Measurements from ENCODE around the gene CHAT. TPM values are rescaled to one million over a fixed set of nuclear protein-coding genes. Genes with fewer than 3 reads are reported as not detected.

The CHAT gene
- total RNA-seq, 1 donor from 2014 or later = not detected

DNA sequence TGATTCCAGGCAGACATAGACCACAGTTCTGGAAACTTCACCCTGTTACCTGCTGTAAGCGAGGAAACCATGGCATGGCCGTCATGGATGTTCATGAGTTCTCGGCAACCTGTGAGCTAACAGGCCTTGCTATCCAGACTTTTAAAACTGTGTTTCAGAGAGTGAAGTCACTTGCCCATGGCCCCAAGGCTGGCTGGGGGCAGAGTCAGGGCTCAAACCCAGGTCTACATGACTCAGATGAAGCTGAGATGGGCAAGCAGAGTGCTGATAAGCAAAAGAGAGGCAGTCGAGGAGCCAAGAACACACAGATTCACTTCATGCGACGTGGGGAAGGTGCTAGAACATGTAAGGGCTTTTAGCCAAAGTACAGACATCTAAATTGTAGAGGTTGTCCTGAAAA, 97.1 kb downstream of the CHAT start:
- Mint-ChIP-seq H3K9me3 (peaks cover 12% of the 10 kb centered on the region), H3K4me1 (no peaks in the 10 kb centered on the region), H3K4me3 (no peak overlapping the region), H3K27ac (no peak overlapping the region), H3K36me3 (no peaks in the 10 kb centered on the region), H3K27me3 (ENCODE audit: low read depth) (peaks cover 33% of the 10 kb centered on the region)
- TF ChIP-seq CTCF (IDR thresholded peaks at IDR 0.05; ENCODE audit: unreplicated experiment) = no peak
- DNase-seq (ENCODE audit: low spot score in 2 of 2, unreplicated experiment in 2 of 2) = no peak

DNA sequence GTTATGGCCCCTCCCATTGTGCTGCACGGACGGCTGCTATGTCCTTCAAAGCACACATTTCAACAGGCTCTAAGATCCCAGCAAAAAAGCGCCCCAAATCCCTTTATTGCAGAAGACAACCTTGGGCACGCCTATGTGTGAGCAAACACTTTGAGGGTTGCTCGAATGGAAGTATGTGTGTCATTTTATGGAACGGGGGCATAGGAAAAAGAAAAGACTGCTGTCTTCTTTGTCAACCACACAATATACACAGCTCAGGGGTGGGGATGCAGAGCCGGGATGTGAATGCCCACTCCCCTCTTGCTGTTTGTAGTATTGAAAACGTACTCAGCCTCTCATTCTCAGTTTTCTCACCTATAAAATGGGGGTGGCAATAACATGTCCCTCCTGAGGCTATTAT, 97.6 kb downstream of the CHAT start:
- Mint-ChIP-seq H3K27me3 (ENCODE audit: low read depth) (peaks cover 34% of the 10 kb centered on the region), H3K4me1 (no peaks in the 10 kb centered on the region), H3K27ac (no peak overlapping the region), H3K4me3 (no peak overlapping the region), H3K9me3 (peaks cover 9% of the 10 kb centered on the region), H3K36me3 (no peaks in the 10 kb centered on the region)
- no peak for TF ChIP-seq CTCF (IDR thresholded peaks at IDR 0.05; ENCODE audit: unreplicated experiment)
- DNase-seq (ENCODE audit: low spot score in 2 of 2, unreplicated experiment in 2 of 2) = no peak

DNA sequence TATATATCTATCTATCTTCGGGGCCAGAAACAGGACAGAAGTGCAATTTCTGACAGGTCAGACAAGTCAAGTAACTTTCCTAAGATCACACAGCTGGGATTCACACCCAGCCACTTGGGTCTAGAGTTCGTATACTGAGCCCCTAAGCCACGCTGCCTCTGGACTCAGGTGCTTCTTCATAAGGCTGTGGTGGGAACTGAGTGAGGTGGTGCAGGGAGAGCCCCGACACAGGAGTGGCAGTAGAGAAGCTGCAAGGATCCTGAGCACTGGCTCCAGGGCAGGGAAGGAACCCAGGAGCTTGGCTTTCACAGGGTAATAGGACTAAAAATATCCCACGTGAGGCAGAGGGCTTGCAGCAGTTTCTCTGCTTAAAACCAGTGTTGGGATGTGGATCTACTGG, 99.4 kb downstream of the CHAT start:
- Mint-ChIP-seq H3K27me3 (ENCODE audit: low read depth) (peaks cover 33% of the 10 kb centered on the region), H3K27ac (no peak overlapping the region), H3K4me3 (no peak overlapping the region), H3K9me3 (peaks cover 9% of the 10 kb centered on the region), H3K4me1 (no peaks in the 10 kb centered on the region), H3K36me3 (no peaks in the 10 kb centered on the region)
- TF ChIP-seq CTCF (IDR thresholded peaks at IDR 0.05; ENCODE audit: unreplicated experiment) = no peak
- no peak for DNase-seq (ENCODE audit: low spot score in 2 of 2, unreplicated experiment in 2 of 2)

Other genes starting within 250 kb of the CHAT start
- gene DRGX, start 217.9 kb upstream of the CHAT start, total RNA-seq = not detected in 3 replicates
- gene ERCC6, start 74.9 kb upstream of the CHAT start, total RNA-seq = 32.4 to 37.4 TPM (median 35.4 TPM) in 3 replicates
- 0.18 to 0.34 TPM (median 0.18 TPM) in 3 replicates for gene SLC18A3, start 3.7 kb upstream of the CHAT start, total RNA-seq
- gene C10orf53, start 65.6 kb downstream of the CHAT start, total RNA-seq = not detected in 3 replicates
- gene OGDHL, start 148.3 kb downstream of the CHAT start, total RNA-seq = 10.4 to 13.0 TPM (median 12.7 TPM) in 3 replicates